Fibroblast of lung (primary cell): ENCODE data around the gene FTO.
"Not testable (repeated sequence)": the region's sequence is repeated elsewhere in the genome, so short reads cannot be mapped to it uniquely, and the experiment has no call there.

Experiments
- CTCF ChIP-seq, 2 donors: IDR thresholded peaks in 1 of 2; conservative IDR thresholded peaks in 1 of 2; 1 replicate in 1 of 2; 2 replicates in 1 of 2; pipeline ENCODE4 v1.5.1; 2011 to 2012; ENCODE audit warnings: low read length in 2 of 2, control low read depth in 1 of 2, inconsistent platforms in 1 of 2, low read depth in 1 of 2, mild to moderate bottlenecking in 1 of 2
- EZH2 ChIP-seq: IDR thresholded peaks from 2 replicates; pipeline ENCODE4 v1.5.1; 2012; ENCODE audit warnings: low read length, control low read depth, mild to moderate bottlenecking; ENCODE audit errors: missing control alignments

DNA sequence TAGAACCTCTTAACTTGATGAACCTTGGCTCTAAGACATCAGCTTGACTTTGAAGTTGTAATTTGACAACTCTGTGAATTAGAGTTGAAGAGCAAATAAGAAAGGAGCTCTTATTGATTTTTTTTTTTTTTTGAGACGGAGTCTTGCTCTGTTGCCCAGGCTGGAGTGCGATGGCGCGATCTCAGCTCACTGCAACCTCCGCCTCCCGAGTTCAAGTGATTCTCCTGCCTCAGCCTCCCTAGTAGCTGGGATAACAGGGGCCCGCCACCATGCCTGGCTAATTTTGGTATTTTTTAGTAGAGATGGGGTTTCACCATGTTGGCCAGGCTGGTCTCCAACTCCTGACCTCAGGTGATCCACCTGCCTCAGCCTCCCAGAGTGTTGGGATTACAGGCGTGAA lies 186.9 kb downstream of the FTO start:
- TF ChIP-seq CTCF (conservative IDR thresholded peaks at IDR 0.05 in 1 of 2, IDR thresholded peaks at IDR 0.05 in 1 of 2; ENCODE audit: low read depth in 1 of 2, low read length in 2 of 2); EZH2: not testable (repeated sequence)
